Tibial artery (tissue), 4 donors: ENCODE measurements around the gene TRAF5.

Experiments
- DNase-seq, 2 donors: peaks; one replicate each; pipeline ENCODE4 v3.0.0-alpha.2; 2019
- H3K27ac ChIP-seq, 2 donors: fragments of 200-600 bp; sonication (generic) in 1 of 2; 1 replicate in 1 of 2; 2 replicates in 1 of 2; pipeline ENCODE4 v1.5.1; 2018 to 2019; ENCODE audit warnings: mild to moderate bottlenecking in 1 of 2
- H3K27me3 ChIP-seq, 2 donors: fragments of 200-600 bp; sonication (generic) in 1 of 2; one replicate each; pipeline versions ENCODE4 v1.5.1 to v1.6.0; 2016 to 2019
- H3K36me3 ChIP-seq, 3 donors: fragments of 200-600 bp; sonication (generic) in 2 of 3; one replicate each; pipeline ENCODE4 v1.5.1; 2016 to 2019; ENCODE audit warnings: mild to moderate bottlenecking in 2 of 3
- H3K4me1 ChIP-seq, 4 donors: fragments of 200-600 bp; sonication (generic) in 2 of 4; 1 replicate in 3 of 4; 2 replicates in 1 of 4; pipeline ENCODE4 v1.5.1; 2016 to 2019
- H3K4me3 ChIP-seq, 2 donors: fragments of 200-600 bp; sonication (generic) in 1 of 2; 1 replicate in 1 of 2; 2 replicates in 1 of 2; pipeline ENCODE4 v1.5.1; 2018 to 2019; ENCODE audit warnings: mild to moderate bottlenecking in 2 of 2
- H3K9me3 ChIP-seq, 3 donors: fragments of 200-600 bp; sonication (generic) in 1 of 3; one replicate each; pipeline ENCODE4 v1.5.1; 2016 to 2019
- intact Hi-C: fragments of 100-400 bp; cut with DNase I; formaldehyde crosslinking; loops from one replicate; pipeline ENCODE4 v1.15.0; 2023; ENCODE audit warnings: low total_unique reads
- TF ChIP-seq, protein P1 (sequence below), 2 experiments: fragments of 200-600 bp in 1 of 2; fragments of 450-650 bp in 1 of 2; IDR thresholded peaks; one replicate each; pipeline ENCODE4 v1.5.1; 2017 to 2019; ENCODE audit warnings: antibody characterized with exemption in 2 of 2, mild to moderate bottlenecking in 1 of 2, moderate library complexity in 1 of 2

TRAF5 gene

GRCh38 chr1:211343607-211344006 is 17.0 kb downstream of the TRAF5 start:
- no peak for DNase-seq
- Histone ChIP-seq H3K9me3 (no peaks in the 10 kb centered on the region), H3K4me3 (no peak overlapping the region), H3K4me1 (peaks cover 0 to 51% (median 18%) of the 10 kb centered on the region in 4 donors), H3K27me3 (no peaks in the 10 kb centered on the region), H3K27ac (no peak overlapping the region), H3K36me3 (no peaks in the 10 kb centered on the region)
- TF ChIP-seq, protein P1, sequence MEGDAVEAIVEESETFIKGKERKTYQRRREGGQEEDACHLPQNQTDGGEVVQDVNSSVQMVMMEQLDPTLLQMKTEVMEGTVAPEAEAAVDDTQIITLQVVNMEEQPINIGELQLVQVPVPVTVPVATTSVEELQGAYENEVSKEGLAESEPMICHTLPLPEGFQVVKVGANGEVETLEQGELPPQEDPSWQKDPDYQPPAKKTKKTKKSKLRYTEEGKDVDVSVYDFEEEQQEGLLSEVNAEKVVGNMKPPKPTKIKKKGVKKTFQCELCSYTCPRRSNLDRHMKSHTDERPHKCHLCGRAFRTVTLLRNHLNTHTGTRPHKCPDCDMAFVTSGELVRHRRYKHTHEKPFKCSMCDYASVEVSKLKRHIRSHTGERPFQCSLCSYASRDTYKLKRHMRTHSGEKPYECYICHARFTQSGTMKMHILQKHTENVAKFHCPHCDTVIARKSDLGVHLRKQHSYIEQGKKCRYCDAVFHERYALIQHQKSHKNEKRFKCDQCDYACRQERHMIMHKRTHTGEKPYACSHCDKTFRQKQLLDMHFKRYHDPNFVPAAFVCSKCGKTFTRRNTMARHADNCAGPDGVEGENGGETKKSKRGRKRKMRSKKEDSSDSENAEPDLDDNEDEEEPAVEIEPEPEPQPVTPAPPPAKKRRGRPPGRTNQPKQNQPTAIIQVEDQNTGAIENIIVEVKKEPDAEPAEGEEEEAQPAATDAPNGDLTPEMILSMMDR (IDR thresholded peaks at IDR 0.05): no peak
- intact Hi-C loops: no loop called here

- intact Hi-C loops: no loop called here
- peaks cover 0 to 48% (median 19%) of the 10 kb centered on the region in 4 donors for H3K4me1 ChIP-seq
- H3K4me3 ChIP-seq: no peak overlapping the region
- no peaks in the 10 kb centered on the region for H3K36me3 ChIP-seq
- DNase-seq: no peak
- H3K27me3 ChIP-seq: no peaks in the 10 kb centered on the region
- no peak overlapping the region for H3K27ac ChIP-seq
- TF ChIP-seq, protein P1 (IDR thresholded peaks at IDR 0.05): no peak
- H3K9me3 ChIP-seq: no peaks in the 10 kb centered on the region
Observed at GRCh38 chr1:211344152-211344618, 17.6 kb downstream of the TRAF5 start.

- intact Hi-C loops: no loop called here
- Histone ChIP-seq H3K27ac (no peak overlapping the region), H3K4me3 (no peak overlapping the region), H3K9me3 (no peaks in the 10 kb centered on the region), H3K36me3 (no peaks in the 10 kb centered on the region), H3K27me3 (no peaks in the 10 kb centered on the region), H3K4me1 (peaks cover 0 to 35% (median 15%) of the 10 kb centered on the region in 4 donors)
- TF ChIP-seq, protein P1 (IDR thresholded peaks at IDR 0.05): no peak
- no peak for DNase-seq
Observed at GRCh38 chr1:211345719-211346118, 19.1 kb downstream of the TRAF5 start.

DNA sequence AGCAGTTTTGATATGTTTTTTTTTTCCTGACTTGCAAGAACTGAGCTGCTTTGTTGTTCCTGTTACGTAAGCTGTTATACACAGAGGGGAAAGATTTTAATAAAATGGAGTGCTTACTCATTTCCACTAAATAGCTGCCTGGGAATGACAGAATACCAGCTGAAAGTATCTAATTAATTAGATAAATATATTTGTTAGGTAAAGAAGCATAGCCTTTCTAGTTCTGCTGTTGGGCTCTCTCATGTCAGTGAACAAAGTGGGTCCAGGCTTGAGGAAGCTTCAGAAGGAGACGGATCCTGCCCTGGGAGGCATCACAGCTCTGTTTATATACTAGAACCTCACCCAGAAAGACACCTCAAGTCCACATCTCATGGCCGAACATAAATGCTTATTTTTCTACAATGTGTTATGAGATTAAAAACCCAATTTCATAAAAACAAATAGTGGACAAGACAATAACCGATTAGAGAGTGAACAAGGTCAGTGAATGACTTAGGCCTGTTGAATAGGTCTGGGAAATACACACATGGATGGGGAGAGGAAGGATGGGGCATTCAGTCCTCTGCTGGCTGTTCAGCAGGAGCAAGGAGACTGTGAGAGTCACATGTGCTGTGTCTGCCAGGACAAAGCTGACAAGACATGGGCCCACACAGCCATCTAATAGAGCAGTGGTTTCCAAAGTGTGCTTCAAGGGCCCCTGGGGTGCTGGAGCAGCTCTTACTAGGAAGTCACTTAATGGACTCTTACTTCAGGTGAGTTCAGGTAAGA is 20.6 kb downstream of the TRAF5 start:
- Histone ChIP-seq H3K4me1 (peaks cover 0 to 27% (median 11%) of the 10 kb centered on the region in 4 donors), H3K36me3 (no peaks in the 10 kb centered on the region), H3K4me3 (no peak overlapping the region), H3K9me3 (no peaks in the 10 kb centered on the region), H3K27me3 (no peaks in the 10 kb centered on the region), H3K27ac (peak overlapping the region in 1 of 2 donors; percentile 9)
- TF ChIP-seq, protein P1 (IDR thresholded peaks at IDR 0.05): no peak
- intact Hi-C loops: no loop called here
- no peak for DNase-seq

GRCh38 chr1:211348547-211348946 is 21.9 kb downstream of the TRAF5 start:
- intact Hi-C loops: no loop called here
- DNase-seq: no peak
- TF ChIP-seq, protein P1 (IDR thresholded peaks at IDR 0.05): no peak
- Histone ChIP-seq H3K4me3 (no peak overlapping the region), H3K27me3 (no peaks in the 10 kb centered on the region), H3K36me3 (peaks cover 0 to 5% (median 0%) of the 10 kb centered on the region in 3 donors), H3K9me3 (no peaks in the 10 kb centered on the region), H3K4me1 (peaks cover 0 to 29% (median 10%) of the 10 kb centered on the region in 4 donors), H3K27ac (no peak overlapping the region)
